ENCODE results near the gene DCUN1D2. TPM values are rescaled to one million over a fixed set of nuclear protein-coding genes. Genes with fewer than 3 reads are reported as not detected.

DCUN1D2 gene
- total and polyA plus RNA-seq, 5 donors, result 91.6 to 160 (median 136) TPM

DNA sequence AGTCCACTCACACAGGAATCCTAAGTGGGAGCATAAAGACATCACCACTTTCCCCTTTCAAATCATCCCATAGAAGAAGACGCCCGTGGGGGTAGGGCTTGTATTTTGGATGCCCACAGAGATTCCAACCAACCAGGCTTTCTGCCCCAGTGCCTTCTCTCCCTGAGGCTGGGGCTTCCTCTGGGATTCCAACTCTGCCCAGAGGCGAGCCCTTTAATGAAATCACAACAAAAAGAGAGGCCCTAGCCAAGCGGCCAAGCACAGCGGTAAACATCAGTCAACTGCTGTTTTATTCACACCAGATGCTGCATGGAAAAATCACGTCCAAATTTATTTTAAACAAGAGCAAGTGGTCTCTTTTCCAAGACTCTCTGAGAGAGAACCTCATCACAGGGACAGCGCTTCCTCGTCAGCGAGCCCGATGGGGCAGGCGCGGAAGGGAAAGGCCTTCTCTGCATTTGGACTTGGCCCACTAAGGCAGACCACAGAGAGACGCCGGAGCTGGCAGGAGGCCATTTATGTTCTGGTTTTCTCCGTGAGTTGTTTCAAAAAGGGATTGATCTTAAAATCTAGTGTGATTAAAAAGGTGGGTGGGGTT, 68.7 kb downstream of the DCUN1D2 start:
- Histone ChIP-seq H3K9me3 (ENCODE audit: control insufficient read depth, low read length) (no peaks in the 10 kb centered on the region), H3K27ac (ENCODE audit: low read length) (peak overlapping the region; percentile 1), H3K4me1 (ENCODE audit: control insufficient read depth, insufficient read depth, low read length) (no peaks in the 10 kb centered on the region), H3K27me3 (ENCODE audit: control insufficient read depth, insufficient read depth) (no peaks in the 10 kb centered on the region), H3K4me3 (ENCODE audit: low read length) (no peak overlapping the region)
- 54% methylated on average over 15 of the region's 15 CpGs for WGBS
- no peak for ATAC-seq
- peak in 2 of 3 donors; percentile 71 to 81 for DNase-seq
- intact Hi-C loops (cut with DNase I), result no loop called here

DNA sequence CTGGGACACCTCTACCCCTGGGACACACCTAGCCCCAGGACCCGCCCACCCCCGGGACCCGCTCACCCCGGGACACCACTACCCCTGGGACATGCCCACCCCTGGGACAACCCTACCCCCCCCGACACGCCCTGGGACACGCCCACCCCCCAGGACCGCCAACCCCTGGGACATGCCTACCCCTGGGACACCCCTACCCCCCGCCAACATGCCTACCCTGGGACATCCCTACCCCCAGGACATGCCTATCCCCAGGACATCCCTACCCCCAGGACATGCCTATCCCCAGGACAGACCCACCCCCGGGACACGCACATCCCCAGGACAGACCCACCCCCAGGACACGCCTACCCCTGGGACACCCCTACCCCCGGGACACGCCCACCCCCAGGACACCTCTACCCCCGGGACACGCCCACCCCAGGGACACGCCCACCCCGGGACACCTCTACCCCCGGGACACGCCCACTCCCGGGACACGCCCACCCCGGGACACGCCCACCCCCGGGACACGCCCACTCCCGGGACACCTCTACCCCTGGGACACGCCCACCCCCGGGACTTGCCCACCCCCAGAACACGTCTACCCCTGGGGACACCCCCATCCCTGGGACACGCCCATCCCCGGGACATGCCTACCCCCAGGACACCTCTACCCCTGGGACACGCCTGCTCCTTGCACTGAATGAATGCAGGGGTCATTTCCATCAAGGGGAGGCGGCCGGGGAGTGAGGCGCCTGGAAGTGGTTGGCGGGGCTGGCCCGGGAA, 69.5 kb downstream of the DCUN1D2 start:
- ATAC-seq, result peak; percentile 18 to 31
- H3K27ac ChIP-seq (ENCODE audit: low read length), result no peak overlapping the region

DNA sequence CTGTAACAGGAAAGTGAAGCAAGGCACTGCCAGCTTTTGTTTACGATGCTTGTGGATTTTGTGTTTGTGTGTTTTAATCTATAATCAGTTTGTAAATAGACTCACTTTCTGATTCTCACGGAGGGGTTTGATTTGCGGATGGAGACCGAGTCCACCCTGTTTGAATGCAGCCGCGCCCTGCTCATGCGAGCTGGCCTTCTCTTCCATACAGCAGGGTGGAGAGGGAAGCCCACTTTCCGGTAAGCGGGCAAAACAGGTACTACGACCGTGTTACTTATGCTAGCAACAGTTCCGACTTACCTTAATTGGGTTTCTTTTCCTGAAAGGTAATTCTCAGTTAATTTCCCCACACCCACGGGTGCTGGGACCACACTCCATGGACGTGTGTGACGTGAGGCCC, 70.3 kb downstream of the DCUN1D2 start:
- Histone ChIP-seq H3K27ac (ENCODE audit: low read length) (no peak overlapping the region), H3K27me3 (ENCODE audit: control insufficient read depth, insufficient read depth) (no peaks in the 10 kb centered on the region), H3K4me1 (ENCODE audit: control insufficient read depth, insufficient read depth, low read length) (no peaks in the 10 kb centered on the region), H3K9me3 (ENCODE audit: control insufficient read depth, low read length) (no peaks in the 10 kb centered on the region), H3K4me3 (ENCODE audit: low read length) (no peak overlapping the region)
- ATAC-seq, result no peak
- no peak for DNase-seq
- WGBS, result 94% methylated on average over 15 of the region's 15 CpGs
- intact Hi-C loops (cut with DNase I), result no loop called here

More for the DNA sequence above, 69.5 kb downstream of the DCUN1D2 start:
- DNase-seq, result peak in 2 of 3 donors; percentile 53 to 71
- H3K4me1 ChIP-seq (ENCODE audit: control insufficient read depth, insufficient read depth, low read length), result no peaks in the 10 kb centered on the region
- intact Hi-C loops (cut with DNase I), result no loop called here
- no peak overlapping the region for H3K4me3 ChIP-seq (ENCODE audit: low read length)
- WGBS, result 71% methylated on average over 37 of the region's 38 CpGs
- no peaks in the 10 kb centered on the region for H3K27me3 ChIP-seq (ENCODE audit: control insufficient read depth, insufficient read depth)
- no peaks in the 10 kb centered on the region for H3K9me3 ChIP-seq (ENCODE audit: control insufficient read depth, low read length)

DNA sequence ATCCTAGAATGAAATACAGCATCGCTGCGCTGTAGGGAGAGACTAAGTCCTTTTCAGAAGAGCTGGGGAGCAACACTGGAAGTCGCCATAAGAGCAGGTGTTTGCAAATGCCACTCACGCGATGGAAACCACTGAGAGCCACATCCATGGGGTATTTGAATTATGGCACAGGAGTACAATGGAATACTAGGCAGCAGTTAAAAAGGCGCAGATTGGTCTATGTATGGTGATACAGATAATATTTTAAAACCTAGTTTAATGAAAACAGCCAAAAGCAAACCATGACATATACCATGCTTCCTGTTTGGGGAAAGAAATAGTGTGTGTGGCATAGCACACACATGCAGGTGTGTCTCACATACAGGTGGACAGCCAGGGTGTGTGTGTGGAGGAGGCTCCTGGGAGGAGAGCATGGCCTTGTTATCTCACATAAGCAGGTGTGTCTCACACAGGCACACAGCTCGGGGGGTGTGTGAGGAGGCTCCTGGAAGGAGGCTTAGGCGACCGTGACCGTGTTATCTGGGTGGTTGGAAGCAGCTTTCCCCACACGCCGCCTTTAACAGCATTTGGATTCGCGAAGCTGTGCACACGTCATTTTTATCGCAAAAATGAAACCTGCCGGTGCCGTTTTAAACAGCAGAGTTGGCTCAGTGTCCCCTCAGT, 70.8 kb downstream of the DCUN1D2 start:
- 92% methylated on average over 18 of the region's 18 CpGs for WGBS
- intact Hi-C loops (cut with DNase I), result no loop called here

DNA sequence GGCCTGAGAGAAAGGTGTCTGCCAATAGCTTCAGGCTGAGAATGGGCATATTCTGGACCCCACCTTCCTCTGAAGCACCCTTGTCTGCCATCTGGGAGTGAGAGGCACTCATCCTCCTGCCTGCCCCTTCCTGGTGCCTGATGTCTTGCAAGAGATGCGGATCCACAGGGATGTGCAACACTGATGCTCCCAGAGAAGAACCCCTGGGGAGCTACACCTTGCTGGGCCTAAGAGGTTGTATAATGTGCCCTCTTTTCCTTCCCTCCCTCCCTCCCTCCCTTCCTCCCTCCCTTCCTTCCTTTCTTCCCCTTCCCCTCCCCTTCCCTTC, 71.8 kb downstream of the DCUN1D2 start:
- Histone ChIP-seq H3K9me3 (ENCODE audit: control insufficient read depth, low read length) (no peaks in the 10 kb centered on the region), H3K4me1 (ENCODE audit: control insufficient read depth, insufficient read depth, low read length) (no peaks in the 10 kb centered on the region), H3K27me3 (ENCODE audit: control insufficient read depth, insufficient read depth) (no peaks in the 10 kb centered on the region), H3K4me3 (ENCODE audit: low read length) (no peak overlapping the region), H3K27ac (ENCODE audit: low read length) (no peak overlapping the region)
- ATAC-seq (no peak), DNase-seq (peak in 1 of 3 donors; percentile 2)
- 85% methylated on average over 1 of the region's 1 CpG for WGBS
- intact Hi-C loops (cut with DNase I), result no loop called here

More for the DNA sequence above, 70.8 kb downstream of the DCUN1D2 start:
- no peaks in the 10 kb centered on the region for H3K4me1 ChIP-seq (ENCODE audit: control insufficient read depth, insufficient read depth, low read length)
- no peak overlapping the region for H3K4me3 ChIP-seq (ENCODE audit: low read length)
- H3K27me3 ChIP-seq (ENCODE audit: control insufficient read depth, insufficient read depth), result no peaks in the 10 kb centered on the region
- no peaks in the 10 kb centered on the region for H3K9me3 ChIP-seq (ENCODE audit: control insufficient read depth, low read length)
- H3K27ac ChIP-seq (ENCODE audit: low read length), result no peak overlapping the region
- peak in 1 of 3 donors; percentile 16 for DNase-seq
- ATAC-seq, result no peak

DNA sequence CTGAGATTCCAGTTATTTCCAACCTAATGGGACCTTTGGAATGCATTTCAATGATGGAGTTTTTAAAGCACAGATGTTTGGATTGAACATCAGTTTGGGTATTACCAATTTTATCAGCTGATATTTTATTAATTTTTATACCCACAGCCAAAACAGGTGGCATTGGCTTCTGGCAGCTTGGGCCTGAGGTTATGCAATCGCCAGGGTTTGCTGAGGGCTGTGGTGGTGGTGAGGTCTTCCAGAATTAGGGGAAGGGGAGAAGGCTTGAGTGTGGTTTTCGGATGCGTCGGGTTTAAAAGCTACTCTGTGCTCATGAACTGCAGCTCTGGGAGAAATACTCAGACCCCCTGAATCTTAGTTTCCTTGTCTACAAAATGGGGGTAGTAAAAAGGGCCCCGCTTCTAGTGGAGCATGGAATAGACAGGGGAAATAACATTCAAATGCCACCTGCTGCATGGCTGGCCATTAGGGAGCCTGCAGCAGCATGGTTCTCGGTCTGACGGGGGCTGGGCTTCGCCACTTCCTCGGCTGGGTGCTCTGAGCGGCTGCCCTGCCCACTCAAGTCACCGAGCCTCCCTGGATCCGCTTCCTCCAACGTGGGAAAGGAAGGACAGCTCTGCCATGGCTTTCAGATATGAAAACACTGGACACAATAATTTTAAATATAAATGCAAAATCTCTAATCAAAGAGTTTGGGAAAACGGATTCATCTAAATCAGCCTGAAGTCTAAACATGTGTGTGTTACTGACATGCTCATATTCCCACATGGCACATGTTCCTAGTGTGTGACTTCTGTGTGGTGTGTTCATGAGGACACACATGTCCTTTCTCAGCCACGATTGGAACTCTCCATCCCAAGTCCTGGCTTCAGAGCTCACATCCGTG, 72.4 kb downstream of the DCUN1D2 start:
- H3K27ac ChIP-seq (ENCODE audit: low read length), result no peak overlapping the region
- intact Hi-C loops (cut with DNase I), result no loop called here
- H3K4me3 ChIP-seq (ENCODE audit: low read length), result no peak overlapping the region
- no peaks in the 10 kb centered on the region for H3K9me3 ChIP-seq (ENCODE audit: control insufficient read depth, low read length)
- no peaks in the 10 kb centered on the region for H3K4me1 ChIP-seq (ENCODE audit: control insufficient read depth, insufficient read depth, low read length)
- DNase-seq, result peak in 1 of 3 donors; percentile 20
- WGBS, result 61% methylated on average over 16 of the region's 16 CpGs
- no peaks in the 10 kb centered on the region for H3K27me3 ChIP-seq (ENCODE audit: control insufficient read depth, insufficient read depth)
- ATAC-seq, result no peak

DNA sequence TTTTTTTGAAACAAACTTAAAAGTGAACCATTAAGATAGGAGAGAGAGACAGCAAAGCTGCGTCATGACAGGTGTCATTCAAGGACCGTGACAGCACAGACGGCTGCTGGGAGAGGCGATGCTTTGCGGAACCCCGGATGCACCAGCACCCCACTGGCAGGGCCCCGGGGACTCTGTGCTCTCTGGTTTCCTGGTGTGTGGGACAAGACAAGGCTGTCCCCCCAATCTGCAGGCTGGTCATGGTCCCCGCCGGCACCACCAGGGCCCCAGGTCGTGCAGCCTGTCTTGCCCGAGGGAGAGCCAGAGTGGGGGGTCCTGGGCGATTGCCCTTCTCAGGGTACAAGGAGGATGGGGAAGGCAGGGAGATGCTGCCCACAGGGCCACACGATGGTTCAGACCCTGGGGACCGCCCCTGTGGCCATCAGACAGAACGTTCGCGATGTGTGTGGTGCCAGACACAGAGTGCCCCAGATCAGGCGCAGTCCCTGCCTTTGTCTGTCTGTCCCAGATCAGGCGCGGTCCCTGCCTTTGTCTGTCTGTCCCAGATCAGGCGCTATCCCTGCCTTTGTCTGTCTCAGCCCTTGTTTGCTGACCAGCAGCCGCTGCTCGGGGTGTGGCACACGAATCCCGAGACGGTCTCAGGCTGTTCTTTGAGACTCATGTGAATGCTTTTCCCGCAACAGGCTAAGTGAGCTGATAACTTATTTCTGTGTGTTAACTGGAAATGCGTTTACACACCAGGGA, 73.3 kb downstream of the DCUN1D2 start:
- 70% methylated on average over 28 of the region's 28 CpGs for WGBS
- DNase-seq (peak in 1 of 3 donors; percentile 41), ATAC-seq (peak; percentile 4 to 9)
- Histone ChIP-seq H3K9me3 (ENCODE audit: control insufficient read depth, low read length) (no peaks in the 10 kb centered on the region), H3K27me3 (ENCODE audit: control insufficient read depth, insufficient read depth) (no peaks in the 10 kb centered on the region), H3K4me1 (ENCODE audit: control insufficient read depth, insufficient read depth, low read length) (no peaks in the 10 kb centered on the region), H3K4me3 (ENCODE audit: low read length) (no peak overlapping the region), H3K27ac (ENCODE audit: low read length) (peak overlapping the region; percentile 15)
- intact Hi-C loops (cut with DNase I), result no loop called here

DNA sequence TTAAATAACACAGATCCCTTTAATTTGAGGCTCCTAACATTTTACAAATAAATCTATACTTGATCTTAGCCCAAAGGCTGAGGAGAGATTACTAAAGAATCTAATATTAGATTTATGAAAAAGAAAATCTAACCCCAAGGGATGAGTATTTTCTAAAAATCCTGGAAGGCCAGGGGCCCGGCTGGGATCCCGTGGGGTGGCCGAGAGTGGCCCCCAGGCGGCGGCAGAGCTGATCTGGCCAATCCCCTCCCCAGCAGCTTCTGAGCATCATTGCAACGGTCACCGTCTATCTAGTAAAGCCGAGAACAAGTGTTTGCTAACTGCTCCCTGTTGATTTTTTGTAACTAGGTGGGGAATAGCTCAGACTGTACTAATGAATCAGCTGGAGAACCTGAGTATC, 74.7 kb downstream of the DCUN1D2 start:
- Histone ChIP-seq H3K27me3 (ENCODE audit: control insufficient read depth, insufficient read depth) (no peaks in the 10 kb centered on the region), H3K27ac (ENCODE audit: low read length) (no peak overlapping the region), H3K4me1 (ENCODE audit: control insufficient read depth, insufficient read depth, low read length) (no peaks in the 10 kb centered on the region), H3K9me3 (ENCODE audit: control insufficient read depth, low read length) (no peaks in the 10 kb centered on the region), H3K4me3 (ENCODE audit: low read length) (no peak overlapping the region)
- 67% methylated on average over 8 of the region's 8 CpGs for WGBS
- intact Hi-C loops (cut with DNase I), result no loop called here
- ATAC-seq (no peak), DNase-seq (peak in 1 of 3 donors; percentile 7)

DNA sequence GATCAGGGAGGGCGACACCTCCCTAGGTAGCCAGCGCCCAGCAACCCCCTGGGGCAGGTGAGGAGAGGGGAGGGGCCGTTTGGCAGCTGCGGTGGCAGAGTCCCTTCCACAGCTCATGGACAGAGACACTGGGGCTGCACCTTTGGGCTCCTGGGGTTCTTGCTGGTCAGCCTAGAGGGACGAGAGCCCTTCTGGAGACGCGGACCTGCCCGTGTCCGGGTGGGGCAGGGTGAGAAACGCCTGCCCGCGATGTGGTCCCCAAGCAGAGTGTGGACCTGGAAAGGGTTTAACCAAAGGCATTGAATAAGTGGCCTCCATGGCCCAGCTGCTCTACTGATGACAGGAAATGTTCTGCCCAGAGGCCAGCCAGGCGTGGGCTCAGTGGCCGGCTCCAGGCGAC, 75.5 kb downstream of the DCUN1D2 start:
- no peak for DNase-seq
- WGBS, result 91% methylated on average over 15 of the region's 15 CpGs
- Histone ChIP-seq H3K9me3 (ENCODE audit: control insufficient read depth, low read length) (no peaks in the 10 kb centered on the region), H3K27ac (ENCODE audit: low read length) (peak overlapping the region; percentile 18), H3K4me3 (ENCODE audit: low read length) (no peak overlapping the region), H3K4me1 (ENCODE audit: control insufficient read depth, insufficient read depth, low read length) (no peaks in the 10 kb centered on the region), H3K27me3 (ENCODE audit: control insufficient read depth, insufficient read depth) (no peaks in the 10 kb centered on the region)
- ATAC-seq, result no peak
- intact Hi-C loops (cut with DNase I), result no loop called here

DNA sequence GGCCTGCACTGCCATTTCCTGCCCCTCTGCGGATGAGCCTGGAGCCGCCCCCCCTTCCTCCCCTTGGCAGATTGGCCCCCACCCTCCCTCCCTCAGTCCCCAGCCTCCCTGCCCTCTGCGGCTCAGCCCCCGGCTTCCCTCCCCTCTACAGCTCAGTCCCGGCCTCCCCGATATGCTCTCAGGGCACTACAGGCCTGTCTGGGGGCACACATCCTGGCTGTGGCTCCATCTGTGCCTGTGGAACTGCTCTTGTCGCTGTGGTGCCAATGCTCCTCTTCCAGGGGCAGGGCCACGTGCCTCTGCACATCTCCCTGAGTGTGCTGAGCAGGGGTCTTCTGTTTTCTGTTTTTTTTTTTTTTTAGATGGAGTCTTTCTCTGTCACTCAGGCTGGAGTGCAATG, 76.2 kb downstream of the DCUN1D2 start:
- ATAC-seq (peak in 1 of 2 donors; percentile 1), DNase-seq (no peak)
- no peaks in the 10 kb centered on the region for H3K4me1 ChIP-seq (ENCODE audit: control insufficient read depth, insufficient read depth, low read length)
- no peak overlapping the region for H3K4me3 ChIP-seq (ENCODE audit: low read length)
- H3K27ac ChIP-seq (ENCODE audit: low read length), result peak overlapping the region; percentile 16
- intact Hi-C loops (cut with DNase I), result no loop called here
- no peaks in the 10 kb centered on the region for H3K27me3 ChIP-seq (ENCODE audit: control insufficient read depth, insufficient read depth)
- H3K9me3 ChIP-seq (ENCODE audit: control insufficient read depth, low read length), result no peaks in the 10 kb centered on the region
- WGBS, result 60% methylated on average over 8 of the region's 8 CpGs
